Activated CD8-positive, alpha-beta T cell treated with anti-CD3 and anti-CD28 coated beads for 36 hours (primary cell): ENCODE data around the gene SLC2A10. TPM values are rescaled to one million over a fixed set of nuclear protein-coding genes. Genes with fewer than 3 reads are reported as not detected.
A peak's percentile ranks its signal among the peaks of the same experiment; 100 is the strongest.

ENCODE experiments used
- ATAC-seq: fragments of 200-7000 bp; cut with Tn5 transposase; one replicate; pipeline ENCODE4 v1.10.0; 2021; ENCODE audit warnings: mild to moderate bottlenecking, moderate library complexity
- CTCF ChIA-PET: fragments of 350-600 bp; sonication (Branson Sonifier 250); formaldehyde crosslinking; loops from one replicate; lab custom pipeline; 2021; ENCODE audit warnings: antibody characterized with exemption; lab: Charles Lee
- POLR2A ChIA-PET: fragments of 350-600 bp; sonication (Branson Sonifier 250); formaldehyde crosslinking; loops from one replicate; lab custom pipeline; 2021; ENCODE audit warnings: antibody characterized with exemption; lab: Charles Lee
- DNase-seq: peaks from one replicate; pipeline ENCODE4 v3.0.0-alpha.2; 2020
- H3K27ac Mint-ChIP-seq: one replicate; pipeline ENCODE4 v1.8.0; 2021; ENCODE audit warnings: mild to moderate bottlenecking, mixed read lengths
- H3K27me3 Mint-ChIP-seq: one replicate; pipeline ENCODE4 v1.8.0; 2021; ENCODE audit warnings: mixed read lengths
- H3K36me3 Mint-ChIP-seq: one replicate; pipeline ENCODE4 v1.8.0; 2021; ENCODE audit warnings: low read depth, mixed read lengths
- H3K4me1 Mint-ChIP-seq: one replicate; pipeline ENCODE4 v1.8.0; 2021; ENCODE audit warnings: low read depth, mixed read lengths
- H3K4me3 Mint-ChIP-seq: one replicate; pipeline ENCODE4 v1.8.0; 2021; ENCODE audit warnings: mild to moderate bottlenecking, moderate library complexity, mixed read lengths
- H3K9me3 Mint-ChIP-seq: one replicate; pipeline ENCODE4 v1.8.0; 2021; ENCODE audit warnings: mixed read lengths
- intact Hi-C: fragments of 100-400 bp; cut with micrococcal nuclease; formaldehyde crosslinking; loops from one replicate; pipeline ENCODE4 v1.10.0; 2022
- total RNA-seq, 2 experiments: library from RNA; stranded (reverse); gene quantifications; one replicate each; pipeline ENCODE4 v1.2.3, GENCODE V29; 2021
- TF ChIP-seq, protein P1 (sequence below): fragments of 200-600 bp; IDR thresholded peaks from one replicate; pipeline ENCODE4 v1.8.0; 2022; ENCODE audit warnings: antibody characterized with exemption, mild to moderate bottlenecking

SLC2A10 gene
- total RNA-seq, 2 experiments from 2014 or later = not detected

DNA sequence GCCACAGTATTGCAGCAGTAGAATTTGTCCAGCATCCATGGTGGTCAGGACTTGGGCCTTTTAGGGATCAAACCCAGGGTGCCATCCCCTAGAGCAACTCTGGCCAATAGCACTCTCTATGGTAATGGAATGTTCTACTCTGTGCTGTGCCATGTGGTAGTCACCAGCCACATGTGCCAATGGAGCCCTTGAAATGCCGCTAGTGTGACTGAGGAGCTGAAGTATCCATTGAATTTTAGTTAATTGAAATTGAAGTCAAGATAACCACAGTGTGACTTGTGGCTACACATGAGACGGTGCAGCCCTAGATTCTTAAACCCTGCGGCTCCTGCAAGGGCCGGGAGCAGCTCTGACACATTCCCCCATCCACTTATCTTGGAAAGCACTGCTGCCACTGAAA lies 54.6 kb downstream of the SLC2A10 start:
- DNase-seq (no peak), ATAC-seq (no peak)
- Mint-ChIP-seq H3K4me3 (no peak overlapping the region), H3K27ac (no peak overlapping the region), H3K27me3 (peaks cover 10% of the 10 kb centered on the region), H3K36me3 (no peaks in the 10 kb centered on the region), H3K4me1 (no peaks in the 10 kb centered on the region), H3K9me3 (no peaks in the 10 kb centered on the region)
- POLR2A ChIA-PET = interaction anchor here (0.8 kb wide), 1 partner anchor 10 kb away, joined by 3 read pairs; no protein-coding TSS in a partner anchor
- TF ChIP-seq, protein P1, sequence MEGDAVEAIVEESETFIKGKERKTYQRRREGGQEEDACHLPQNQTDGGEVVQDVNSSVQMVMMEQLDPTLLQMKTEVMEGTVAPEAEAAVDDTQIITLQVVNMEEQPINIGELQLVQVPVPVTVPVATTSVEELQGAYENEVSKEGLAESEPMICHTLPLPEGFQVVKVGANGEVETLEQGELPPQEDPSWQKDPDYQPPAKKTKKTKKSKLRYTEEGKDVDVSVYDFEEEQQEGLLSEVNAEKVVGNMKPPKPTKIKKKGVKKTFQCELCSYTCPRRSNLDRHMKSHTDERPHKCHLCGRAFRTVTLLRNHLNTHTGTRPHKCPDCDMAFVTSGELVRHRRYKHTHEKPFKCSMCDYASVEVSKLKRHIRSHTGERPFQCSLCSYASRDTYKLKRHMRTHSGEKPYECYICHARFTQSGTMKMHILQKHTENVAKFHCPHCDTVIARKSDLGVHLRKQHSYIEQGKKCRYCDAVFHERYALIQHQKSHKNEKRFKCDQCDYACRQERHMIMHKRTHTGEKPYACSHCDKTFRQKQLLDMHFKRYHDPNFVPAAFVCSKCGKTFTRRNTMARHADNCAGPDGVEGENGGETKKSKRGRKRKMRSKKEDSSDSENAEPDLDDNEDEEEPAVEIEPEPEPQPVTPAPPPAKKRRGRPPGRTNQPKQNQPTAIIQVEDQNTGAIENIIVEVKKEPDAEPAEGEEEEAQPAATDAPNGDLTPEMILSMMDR = no peak
- intact Hi-C loops = no loop called here
- CTCF ChIA-PET = interaction anchor here (1.1 to 1.2 kb wide), 2 partner anchors 9 to 11 kb away, joined by 5 read pairs; no protein-coding TSS in a partner anchor

DNA sequence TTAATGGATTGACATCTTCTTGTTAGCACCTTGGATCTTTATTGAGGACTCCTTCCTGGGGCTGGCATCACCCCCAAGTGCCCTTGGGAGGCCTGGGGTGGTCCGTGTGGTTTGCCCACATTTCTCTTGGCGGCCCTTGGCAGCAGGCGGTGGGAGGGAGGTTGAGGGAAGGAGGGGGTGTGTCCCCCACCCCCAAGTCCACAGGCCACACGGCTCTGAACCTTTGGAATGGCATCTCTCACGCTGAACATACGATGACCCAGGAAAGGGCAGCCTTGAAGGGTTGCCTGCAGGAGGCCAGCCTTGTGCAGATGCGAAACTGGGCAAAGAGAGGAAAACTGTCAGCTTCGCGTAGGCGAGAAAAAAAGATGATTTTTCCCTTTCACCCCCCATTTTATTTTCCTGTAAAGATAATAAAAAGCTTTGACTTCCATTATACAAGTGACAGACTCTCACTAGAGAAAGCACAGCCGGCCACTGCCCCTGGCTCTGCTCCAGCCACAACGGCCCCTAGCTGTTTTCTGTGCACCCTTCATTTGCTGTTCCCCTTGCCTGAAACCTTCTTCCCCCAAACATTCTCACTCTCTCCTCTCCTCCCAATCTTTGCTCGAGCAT lies 56.2 kb downstream of the SLC2A10 start:
- intact Hi-C loops = no loop called here
- no peak overlapping the region for H3K27ac Mint-ChIP-seq
- CTCF ChIA-PET = interaction anchor here (1.2 to 1.8 kb wide), 2 partner anchors 11 to 13 kb away, joined by 5 read pairs; no protein-coding TSS in a partner anchor
- ATAC-seq = no peak
- no peaks in the 10 kb centered on the region for H3K4me1 Mint-ChIP-seq
- peaks cover 10% of the 10 kb centered on the region for H3K27me3 Mint-ChIP-seq
- TF ChIP-seq, protein P1 = no peak
- no peaks in the 10 kb centered on the region for H3K36me3 Mint-ChIP-seq
- H3K9me3 Mint-ChIP-seq = no peaks in the 10 kb centered on the region
- DNase-seq = no peak
- POLR2A ChIA-PET = no interaction called here
- H3K4me3 Mint-ChIP-seq = no peak overlapping the region

DNA sequence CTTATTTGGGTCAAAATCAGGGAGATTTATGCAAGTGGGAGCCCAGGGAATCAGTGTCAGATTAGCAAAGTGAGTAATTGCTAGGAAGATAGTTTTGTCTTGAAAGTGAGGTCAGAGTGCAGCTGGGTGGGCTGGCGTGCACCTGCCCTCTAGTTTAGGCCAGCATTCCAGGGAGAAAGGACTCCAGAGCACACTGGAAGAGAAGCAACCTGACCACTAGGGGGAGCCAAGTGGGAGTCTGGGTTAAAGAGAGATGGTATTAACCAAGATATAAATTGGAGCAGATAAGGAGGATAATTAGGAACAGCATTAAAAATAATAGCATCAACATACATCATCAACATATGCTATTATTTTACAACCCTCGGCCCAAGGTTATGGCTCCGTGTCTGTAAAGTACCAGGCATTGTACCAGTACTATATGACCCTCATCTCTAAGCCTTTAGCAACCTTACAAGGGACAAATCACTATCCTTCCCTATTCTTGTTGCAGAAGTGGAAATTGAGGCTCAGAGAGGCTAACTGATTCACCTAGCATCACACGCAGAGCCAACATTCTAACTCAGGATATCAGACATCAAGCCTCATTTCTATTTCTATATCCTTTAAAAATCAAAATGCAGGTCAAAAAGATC lies 57.8 kb downstream of the SLC2A10 start:
- Mint-ChIP-seq H3K27me3 (peaks cover 10% of the 10 kb centered on the region), H3K36me3 (no peaks in the 10 kb centered on the region), H3K9me3 (no peaks in the 10 kb centered on the region), H3K4me1 (no peaks in the 10 kb centered on the region), H3K27ac (no peak overlapping the region), H3K4me3 (no peak overlapping the region)
- TF ChIP-seq, protein P1 = peak; percentile 69
- peak; percentile 24 for DNase-seq
- intact Hi-C loops = no loop called here
- ATAC-seq = no peak
- ChIA-PET CTCF (interaction anchor here (1.8 to 2.0 kb wide), 2 partner anchors 9 to 12 kb away, joined by 5 to 6 read pairs; no protein-coding TSS in a partner anchor), POLR2A (no interaction called here)

DNA sequence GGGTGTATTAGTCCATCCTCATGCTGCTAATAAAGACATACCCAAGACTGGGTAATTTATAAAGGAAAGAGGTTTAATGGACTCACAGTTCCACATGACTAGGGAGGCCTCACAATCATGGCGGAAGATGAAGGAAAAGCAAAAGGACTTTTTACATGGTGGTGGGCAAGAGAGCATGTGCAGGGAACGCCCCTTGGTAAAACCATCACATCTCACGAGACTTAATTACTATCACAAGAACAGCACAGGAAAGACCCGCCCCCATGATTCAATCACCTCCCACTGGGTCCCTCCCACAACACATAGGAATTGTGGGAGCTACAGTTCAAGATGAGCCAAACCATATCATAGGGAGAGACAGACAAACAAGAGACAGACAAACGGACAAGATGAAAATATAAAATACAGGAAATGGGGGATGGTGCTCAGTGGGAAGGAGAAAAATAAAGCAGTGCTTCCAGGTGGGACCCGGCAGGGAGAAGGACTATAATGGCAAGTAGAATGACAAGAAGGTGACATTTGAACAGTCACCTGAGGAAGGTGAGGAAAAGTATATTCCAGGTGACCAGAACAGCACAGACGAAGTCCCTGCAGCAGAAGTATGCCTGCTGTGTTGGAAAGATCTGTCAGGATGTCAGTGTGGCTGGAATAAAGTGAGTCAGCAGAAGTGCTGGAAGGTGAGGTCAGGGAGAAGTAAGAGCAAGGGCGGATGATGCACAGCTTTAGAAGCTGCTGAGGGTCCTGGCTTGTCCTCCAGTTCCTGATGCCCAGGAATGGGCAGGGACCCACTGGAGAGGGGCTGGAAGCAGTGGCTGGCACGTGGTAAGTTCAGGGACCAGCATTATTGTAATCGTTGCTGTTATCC lies 61.1 kb downstream of the SLC2A10 start:
- CTCF ChIA-PET = no interaction called here
- H3K4me3 Mint-ChIP-seq = no peak overlapping the region
- intact Hi-C loops = no loop called here

More for the DNA sequence above, 61.1 kb downstream of the SLC2A10 start:
- Mint-ChIP-seq H3K4me1 (no peaks in the 10 kb centered on the region), H3K36me3 (no peaks in the 10 kb centered on the region), H3K9me3 (no peaks in the 10 kb centered on the region), H3K27me3 (peaks cover 11% of the 10 kb centered on the region), H3K27ac (no peak overlapping the region)
- DNase-seq (no peak), ATAC-seq (no peak)
- TF ChIP-seq, protein P1 = no peak
- POLR2A ChIA-PET = no interaction called here
